GM23338 (cell line): ENCODE data around the gene ETV3. TPM values are rescaled to one million over a fixed set of nuclear protein-coding genes. Genes with fewer than 3 reads are reported as not detected.
"Not testable (repeated sequence)": the region's sequence is repeated elsewhere in the genome, so short reads cannot be mapped to it uniquely, and the experiment has no call there.

Experiments
- ATAC-seq: fragments of 200-7000 bp; cut with Tn5 transposase; 3 replicates; pipeline ENCODE4 v1.9.1; 2020
- DNase-seq: peaks from one replicate; pipeline ENCODE4 v3.0.0-alpha.2; 2015; ENCODE audit warnings: low spot score
- H2AFZ ChIP-seq: fragments of 200-600 bp; sonication (generic); 2 replicates; pipeline ENCODE4 v1.8.0; 2016; ENCODE audit warnings: antibody characterized with exemption, mild to moderate bottlenecking, moderate library complexity
- H3F3A ChIP-seq: fragments of 200-600 bp; sonication (generic); replicated peaks from 2 replicates; pipeline ENCODE4 v1.8.0; 2017; ENCODE audit warnings: antibody characterized with exemption, mixed run types, low read depth
- H3K27ac ChIP-seq: fragments of 200-600 bp; sonication (generic); 2 replicates; pipeline ENCODE4 v1.6.1; 2016; ENCODE audit warnings: low read depth
- H3K27me3 ChIP-seq: fragments of 200-600 bp; sonication (generic); 2 replicates; pipeline ENCODE4 v1.8.0; 2016; ENCODE audit warnings: mild to moderate bottlenecking, mixed run types, moderate library complexity; ENCODE audit not compliant: insufficient read depth
- H3K36me3 ChIP-seq: fragments of 200-600 bp; sonication (generic); 2 replicates; pipeline ENCODE4 v1.8.0; 2016; ENCODE audit warnings: mild to moderate bottlenecking; ENCODE audit not compliant: insufficient read depth
- H3K4me1 ChIP-seq: fragments of 200-600 bp; sonication (generic); 2 replicates; pipeline ENCODE4 v1.8.0; 2016; ENCODE audit warnings: mild to moderate bottlenecking, moderate library complexity; ENCODE audit not compliant: insufficient read depth
- H3K4me2 ChIP-seq: fragments of 200-600 bp; sonication (generic); 2 replicates; pipeline ENCODE4 v1.7.1; 2017; ENCODE audit warnings: mixed run types
- H3K4me3 ChIP-seq: fragments of 200-600 bp; sonication (generic); 2 replicates; pipeline ENCODE4 v1.6.1; 2016; ENCODE audit warnings: mixed run types
- H3K79me2 ChIP-seq: fragments of 200-600 bp; sonication (generic); replicated peaks from 2 replicates; pipeline ENCODE4 v1.8.0; 2017; ENCODE audit warnings: mild to moderate bottlenecking; ENCODE audit not compliant: insufficient read depth
- H3K9me2 ChIP-seq: fragments of 200-600 bp; sonication (generic); 2 replicates; pipeline ENCODE4 v1.8.0; 2017; ENCODE audit not compliant: insufficient read depth
- H4K20me1 ChIP-seq: fragments of 200-600 bp; sonication (generic); replicated peaks from 2 replicates; pipeline ENCODE4 v1.8.0; 2017; ENCODE audit warnings: mild to moderate bottlenecking; ENCODE audit not compliant: insufficient read depth
- H3K27ac Mint-ChIP-seq: 2 replicates; pipeline ENCODE4 v1.8.0; 2020; ENCODE audit warnings: inconsistent platforms, mild to moderate bottlenecking, moderate library complexity, mixed read lengths
- H3K27me3 Mint-ChIP-seq: 3 replicates; pipeline ENCODE4 v1.8.0; 2022; ENCODE audit warnings: low read depth, mild to moderate bottlenecking, moderate library complexity, mixed read lengths, inconsistent platforms; ENCODE audit not compliant: insufficient read depth, poor library complexity
- H3K36me3 Mint-ChIP-seq: 3 replicates; pipeline ENCODE4 v1.8.0; 2021; ENCODE audit warnings: low read depth, mild to moderate bottlenecking, inconsistent platforms, moderate library complexity, mixed read lengths
- H3K4me1 Mint-ChIP-seq: 3 replicates; pipeline ENCODE4 v1.8.0; 2020; ENCODE audit warnings: mild to moderate bottlenecking, inconsistent platforms, mixed read lengths
- H3K4me3 Mint-ChIP-seq: 3 replicates; pipeline ENCODE4 v1.8.0; 2021; ENCODE audit warnings: moderate library complexity, mild to moderate bottlenecking, inconsistent platforms, mixed read lengths
- H3K9me3 Mint-ChIP-seq: 3 replicates; pipeline ENCODE4 v1.8.0; 2020; ENCODE audit warnings: moderate library complexity, mild to moderate bottlenecking, inconsistent platforms, mixed read lengths
- EZH2phosphoT487 ChIP-seq: fragments of 200-600 bp; sonication (generic); IDR thresholded peaks from one replicate; pipeline ENCODE4 v1.8.1; 2018; ENCODE audit warnings: antibody characterized with exemption; ENCODE audit not compliant: unreplicated experiment
- JUNB ChIP-seq: IDR thresholded peaks from one replicate; pipeline ENCODE4 v1.6.1; 2016; ENCODE audit warnings: antibody characterized with exemption; ENCODE audit not compliant: unreplicated experiment
- POLR2AphosphoS5 ChIP-seq: IDR thresholded peaks from 2 replicates; pipeline ENCODE4 v1.6.1; 2016; ENCODE audit warnings: antibody characterized with exemption, low read depth
- ZNF331 ChIP-seq: fragments of 250-450 bp; sonication (Bioruptor Pico); IDR thresholded peaks from 2 replicates; pipeline ENCODE4 v1.5.0; 2020; ENCODE audit warnings: low read depth, mild to moderate bottlenecking, moderate library complexity
- polyA plus RNA-seq: library from polyadenylated mRNA; unstranded; fragments of >200 nt; fragmentation: Nextera tagmentation; extraction: Ambion mirVana; gene quantifications from 2 replicates; pipeline ENCODE4 v1.2.1, GENCODE V29; 2016
- total RNA-seq: library from RNA; depleted of rRNA; stranded (reverse); fragments of >200 nt; shearing (Covaris generic); gene quantifications from 2 replicates; pipeline ENCODE4 v1.2.3, GENCODE V29; 2014
- TF ChIP-seq, protein P1 (sequence below): IDR thresholded peaks from one replicate; pipeline ENCODE4 v1.6.1; 2018; ENCODE audit warnings: antibody characterized with exemption; ENCODE audit not compliant: unreplicated experiment
- TF ChIP-seq, protein P2 (sequence below): fragments of 250-450 bp; sonication (Bioruptor Pico); IDR thresholded peaks from 2 replicates; pipeline ENCODE4 v1.5.0; 2020; ENCODE audit warnings: mild to moderate bottlenecking, moderate library complexity

The ETV3 gene
- total and polyA plus RNA-seq, 2 experiments from 2014 or later: 8.1 to 19.6 TPM

DNA sequence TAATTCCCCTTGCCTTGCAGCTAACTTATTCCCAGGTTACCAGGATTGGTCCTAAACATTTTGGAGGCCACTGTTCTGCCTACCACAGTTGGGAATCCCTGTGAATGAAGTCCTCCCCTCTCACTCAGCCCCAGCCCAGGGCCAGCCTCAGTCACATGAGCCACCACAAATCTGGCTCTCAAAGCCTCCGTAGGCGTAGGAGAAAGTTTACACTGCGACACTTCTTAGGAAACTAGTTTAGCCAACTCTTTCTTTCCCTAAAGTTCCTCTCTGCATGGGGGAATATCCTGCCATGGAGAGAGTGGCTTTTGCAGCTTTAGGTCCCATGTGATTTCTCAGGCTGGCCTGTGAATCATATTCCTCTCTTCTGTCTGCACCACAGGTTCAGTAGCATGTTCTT is 45.7 kb upstream of the ETV3 start (continued):
- TF ChIP-seq, protein P1, sequence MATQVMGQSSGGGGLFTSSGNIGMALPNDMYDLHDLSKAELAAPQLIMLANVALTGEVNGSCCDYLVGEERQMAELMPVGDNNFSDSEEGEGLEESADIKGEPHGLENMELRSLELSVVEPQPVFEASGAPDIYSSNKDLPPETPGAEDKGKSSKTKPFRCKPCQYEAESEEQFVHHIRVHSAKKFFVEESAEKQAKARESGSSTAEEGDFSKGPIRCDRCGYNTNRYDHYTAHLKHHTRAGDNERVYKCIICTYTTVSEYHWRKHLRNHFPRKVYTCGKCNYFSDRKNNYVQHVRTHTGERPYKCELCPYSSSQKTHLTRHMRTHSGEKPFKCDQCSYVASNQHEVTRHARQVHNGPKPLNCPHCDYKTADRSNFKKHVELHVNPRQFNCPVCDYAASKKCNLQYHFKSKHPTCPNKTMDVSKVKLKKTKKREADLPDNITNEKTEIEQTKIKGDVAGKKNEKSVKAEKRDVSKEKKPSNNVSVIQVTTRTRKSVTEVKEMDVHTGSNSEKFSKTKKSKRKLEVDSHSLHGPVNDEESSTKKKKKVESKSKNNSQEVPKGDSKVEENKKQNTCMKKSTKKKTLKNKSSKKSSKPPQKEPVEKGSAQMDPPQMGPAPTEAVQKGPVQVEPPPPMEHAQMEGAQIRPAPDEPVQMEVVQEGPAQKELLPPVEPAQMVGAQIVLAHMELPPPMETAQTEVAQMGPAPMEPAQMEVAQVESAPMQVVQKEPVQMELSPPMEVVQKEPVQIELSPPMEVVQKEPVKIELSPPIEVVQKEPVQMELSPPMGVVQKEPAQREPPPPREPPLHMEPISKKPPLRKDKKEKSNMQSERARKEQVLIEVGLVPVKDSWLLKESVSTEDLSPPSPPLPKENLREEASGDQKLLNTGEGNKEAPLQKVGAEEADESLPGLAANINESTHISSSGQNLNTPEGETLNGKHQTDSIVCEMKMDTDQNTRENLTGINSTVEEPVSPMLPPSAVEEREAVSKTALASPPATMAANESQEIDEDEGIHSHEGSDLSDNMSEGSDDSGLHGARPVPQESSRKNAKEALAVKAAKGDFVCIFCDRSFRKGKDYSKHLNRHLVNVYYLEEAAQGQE: no peak
- TF ChIP-seq ZNF331 (CRISPR knock-in tag) (no peak), EZH2phosphoT487 (no peak), JUNB (no peak), POLR2AphosphoS5 (no peak)
- TF ChIP-seq, protein P2, sequence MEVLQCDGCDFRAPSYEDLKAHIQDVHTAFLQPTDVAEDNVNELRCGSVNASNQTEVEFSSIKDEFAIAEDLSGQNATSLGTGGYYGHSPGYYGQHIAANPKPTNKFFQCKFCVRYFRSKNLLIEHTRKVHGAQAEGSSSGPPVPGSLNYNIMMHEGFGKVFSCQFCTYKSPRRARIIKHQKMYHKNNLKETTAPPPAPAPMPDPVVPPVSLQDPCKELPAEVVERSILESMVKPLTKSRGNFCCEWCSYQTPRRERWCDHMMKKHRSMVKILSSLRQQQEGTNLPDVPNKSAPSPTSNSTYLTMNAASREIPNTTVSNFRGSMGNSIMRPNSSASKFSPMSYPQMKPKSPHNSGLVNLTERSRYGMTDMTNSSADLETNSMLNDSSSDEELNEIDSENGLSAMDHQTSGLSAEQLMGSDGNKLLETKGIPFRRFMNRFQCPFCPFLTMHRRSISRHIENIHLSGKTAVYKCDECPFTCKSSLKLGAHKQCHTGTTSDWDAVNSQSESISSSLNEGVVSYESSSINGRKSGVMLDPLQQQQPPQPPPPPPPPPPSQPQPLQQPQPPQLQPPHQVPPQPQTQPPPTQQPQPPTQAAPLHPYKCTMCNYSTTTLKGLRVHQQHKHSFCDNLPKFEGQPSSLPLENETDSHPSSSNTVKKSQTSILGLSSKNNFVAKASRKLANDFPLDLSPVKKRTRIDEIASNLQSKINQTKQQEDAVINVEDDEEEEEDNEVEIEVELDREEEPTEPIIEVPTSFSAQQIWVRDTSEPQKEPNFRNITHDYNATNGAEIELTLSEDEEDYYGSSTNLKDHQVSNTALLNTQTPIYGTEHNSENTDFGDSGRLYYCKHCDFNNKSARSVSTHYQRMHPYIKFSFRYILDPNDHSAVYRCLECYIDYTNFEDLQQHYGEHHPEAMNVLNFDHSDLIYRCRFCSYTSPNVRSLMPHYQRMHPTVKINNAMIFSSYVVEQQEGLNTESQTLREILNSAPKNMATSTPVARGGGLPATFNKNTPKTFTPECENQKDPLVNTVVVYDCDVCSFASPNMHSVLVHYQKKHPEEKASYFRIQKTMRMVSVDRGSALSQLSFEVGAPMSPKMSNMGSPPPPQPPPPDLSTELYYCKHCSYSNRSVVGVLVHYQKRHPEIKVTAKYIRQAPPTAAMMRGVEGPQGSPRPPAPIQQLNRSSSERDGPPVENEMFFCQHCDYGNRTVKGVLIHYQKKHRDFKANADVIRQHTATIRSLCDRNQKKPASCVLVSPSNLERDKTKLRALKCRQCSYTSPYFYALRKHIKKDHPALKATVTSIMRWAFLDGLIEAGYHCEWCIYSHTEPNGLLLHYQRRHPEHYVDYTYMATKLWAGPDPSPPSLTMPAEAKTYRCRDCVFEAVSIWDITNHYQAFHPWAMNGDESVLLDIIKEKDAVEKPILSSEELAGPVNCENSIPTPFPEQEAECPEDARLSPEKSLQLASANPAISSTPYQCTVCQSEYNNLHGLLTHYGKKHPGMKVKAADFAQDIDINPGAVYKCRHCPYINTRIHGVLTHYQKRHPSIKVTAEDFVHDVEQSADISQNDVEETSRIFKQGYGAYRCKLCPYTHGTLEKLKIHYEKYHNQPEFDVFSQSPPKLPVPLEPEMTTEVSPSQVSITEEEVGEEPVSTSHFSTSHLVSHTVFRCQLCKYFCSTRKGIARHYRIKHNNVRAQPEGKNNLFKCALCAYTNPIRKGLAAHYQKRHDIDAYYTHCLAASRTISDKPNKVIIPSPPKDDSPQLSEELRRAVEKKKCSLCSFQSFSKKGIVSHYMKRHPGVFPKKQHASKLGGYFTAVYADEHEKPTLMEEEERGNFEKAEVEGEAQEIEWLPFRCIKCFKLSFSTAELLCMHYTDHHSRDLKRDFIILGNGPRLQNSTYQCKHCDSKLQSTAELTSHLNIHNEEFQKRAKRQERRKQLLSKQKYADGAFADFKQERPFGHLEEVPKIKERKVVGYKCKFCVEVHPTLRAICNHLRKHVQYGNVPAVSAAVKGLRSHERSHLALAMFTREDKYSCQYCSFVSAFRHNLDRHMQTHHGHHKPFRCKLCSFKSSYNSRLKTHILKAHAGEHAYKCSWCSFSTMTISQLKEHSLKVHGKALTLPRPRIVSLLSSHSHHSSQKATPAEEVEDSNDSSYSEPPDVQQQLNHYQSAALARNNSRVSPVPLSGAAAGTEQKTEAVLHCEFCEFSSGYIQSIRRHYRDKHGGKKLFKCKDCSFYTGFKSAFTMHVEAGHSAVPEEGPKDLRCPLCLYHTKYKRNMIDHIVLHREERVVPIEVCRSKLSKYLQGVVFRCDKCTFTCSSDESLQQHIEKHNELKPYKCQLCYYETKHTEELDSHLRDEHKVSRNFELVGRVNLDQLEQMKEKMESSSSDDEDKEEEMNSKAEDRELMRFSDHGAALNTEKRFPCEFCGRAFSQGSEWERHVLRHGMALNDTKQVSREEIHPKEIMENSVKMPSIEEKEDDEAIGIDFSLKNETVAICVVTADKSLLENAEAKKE (CRISPR knock-in tag): no peak

DNA sequence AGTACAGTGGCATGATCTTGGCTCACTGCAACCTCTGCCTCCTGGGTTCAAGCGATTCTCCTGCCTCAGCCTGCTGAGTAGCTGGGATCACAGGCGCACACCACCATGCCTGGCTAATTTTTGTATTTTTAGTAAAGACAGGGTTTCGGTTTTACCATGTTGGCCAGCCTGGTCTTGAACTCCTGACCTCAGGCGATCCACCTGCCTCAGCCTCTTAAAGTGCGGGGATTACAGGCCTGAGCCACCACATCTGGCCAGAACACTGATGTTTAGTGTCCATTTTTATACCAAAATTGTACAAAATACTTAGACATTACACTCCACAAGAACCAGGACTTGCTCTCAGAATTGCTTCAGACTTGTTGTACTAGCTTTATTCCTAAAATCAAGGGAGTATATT is 44.2 kb upstream of the ETV3 start:
- H3K4me2 ChIP-seq, H3K79me2 ChIP-seq, H3K27ac Mint-ChIP-seq, H4K20me1 ChIP-seq, H3K27me3 Mint-ChIP-seq, H2AFZ ChIP-seq, H3K36me3 ChIP-seq, H3K4me3 ChIP-seq, H3K4me3 Mint-ChIP-seq, H3K27me3 ChIP-seq, H3K27ac ChIP-seq, H3K4me1 ChIP-seq, H3K9me2 ChIP-seq, H3F3A ChIP-seq, H3K9me3 Mint-ChIP-seq, DNase-seq, H3K36me3 Mint-ChIP-seq, ATAC-seq: not testable (repeated sequence)
- H3K4me1 Mint-ChIP-seq: peaks cover 20% of the 10 kb centered on the region
